K562 (cell line): Measurements from ENCODE around the gene LBH. TPM values are rescaled to one million over a fixed set of nuclear protein-coding genes. Genes with fewer than 3 reads are reported as not detected.

Experiments
- ATAC-seq: fragments of 200-7000 bp; cut with Tn5 transposase; 3 replicates; pipeline ENCODE4 v1.9.1; 2020; ENCODE audit warnings: moderate library complexity
- BruUV-seq: library from RNA; stranded (reverse); fragments of 400-500 nt; replicated peaks from 2 replicates; lab custom pipeline; 2021; lab: Mats Ljungman, UMichigan
- CTCF ChIA-PET: fragments of 300-600 bp; formaldehyde crosslinking; extraction: SDS; loops from one replicate; lab custom pipeline; 2021; ENCODE audit warnings: low intra/inter-chr PET ratio; lab: Yijun Ruan, JAX
- POLR2A ChIA-PET: fragments of 300-600, 350-650 bp; sonication (Branson Sonifier 250); formaldehyde crosslinking; extraction: SDS; loops from one replicate; lab custom pipeline; 2021; ENCODE audit warnings: antibody characterized with exemption, inconsistent platforms; lab: Yijun Ruan, JAX
- DNase-seq, 4 experiments: peaks; one replicate each; pipeline versions ENCODE4 v3.0.0 to v3.0.0-alpha.2; 2011 to 2018; ENCODE audit warnings: low spot score in 3 of 4, mixed read lengths in 3 of 4; ENCODE audit errors: extremely low read depth in 1 of 4
- FAIRE-seq: peaks from 2 replicates; lab custom pipeline; 2011; peaks lifted over from hg19 to GRCh38; lab: Jason Lieb, UNC
- H2AFZ ChIP-seq: 2 replicates; pipeline ENCODE4 v1.6.0; 2011; ENCODE audit warnings: low read depth, low read length, control low read depth, inconsistent platforms
- H3K27ac ChIP-seq: fragments of 200-600 bp; 3 replicates; pipeline ENCODE4 v1.8.0; 2011; ENCODE audit warnings: low read depth, mild to moderate bottlenecking, control low read depth, inconsistent platforms, low read length, moderate library complexity, mixed read lengths; ENCODE audit errors: extremely low read depth
- H3K27me3 ChIP-seq, 2 experiments: fragments of 300-600 bp in 1 of 2; 2 replicates in 1 of 2; 3 replicates in 1 of 2; pipeline versions ENCODE4 v1.6.0 to v1.8.0; 2011; ENCODE audit warnings: inconsistent platforms in 2 of 2, low read length in 2 of 2, mild to moderate bottlenecking in 1 of 2, mixed read lengths in 1 of 2, moderate library complexity in 1 of 2; ENCODE audit not compliant: control insufficient read depth in 2 of 2, insufficient read depth in 2 of 2
- H3K36me3 ChIP-seq: fragments of 300-600 bp; 3 replicates; pipeline ENCODE4 v1.8.0; 2011; ENCODE audit warnings: mild to moderate bottlenecking, low read length, inconsistent platforms; ENCODE audit not compliant: control insufficient read depth, insufficient read depth
- H3K4me1 ChIP-seq, 2 experiments: fragments of 200-600 bp in 1 of 2; replicated peaks in 1 of 2; 2 replicates in 1 of 2; 3 replicates in 1 of 2; pipeline versions ENCODE4 v1.5.1 to v1.8.0; 2011; ENCODE audit warnings: inconsistent platforms in 2 of 2, low read length in 2 of 2, mild to moderate bottlenecking in 1 of 2, mixed read lengths in 1 of 2, moderate library complexity in 1 of 2; ENCODE audit not compliant: control insufficient read depth in 2 of 2, insufficient read depth in 2 of 2
- H3K4me2 ChIP-seq: 2 replicates; pipeline ENCODE4 v1.6.1; 2011; ENCODE audit warnings: low read length, control low read depth, inconsistent platforms, mixed read lengths; ENCODE audit not compliant: insufficient read depth
- H3K4me3 ChIP-seq: fragments of 200-600 bp; sonication (generic), shearing (Covaris generic); 2 replicates; pipeline ENCODE4 v1.5.1; 2016; ENCODE audit warnings: control low read depth, inconsistent platforms
- H3K79me2 ChIP-seq: fragments of 200-600 bp; 3 replicates; pipeline ENCODE4 v1.8.0; 2011; ENCODE audit warnings: low read length, inconsistent platforms; ENCODE audit not compliant: control insufficient read depth, insufficient read depth
- H3K9ac ChIP-seq, 2 experiments: 2 replicates each; pipeline versions ENCODE4 v1.6.0 to v1.6.1; 2011; ENCODE audit warnings: low read depth in 2 of 2, low read length in 2 of 2, control low read depth in 1 of 2, inconsistent platforms in 1 of 2, mild to moderate bottlenecking in 1 of 2, mixed read lengths in 1 of 2; ENCODE audit not compliant: insufficient read depth in 1 of 2
- H3K9me1 ChIP-seq: one replicate; pipeline ENCODE4 v1.6.0; 2011; ENCODE audit warnings: inconsistent platforms, mild to moderate bottlenecking, low read length, moderate library complexity; ENCODE audit not compliant: control insufficient read depth, insufficient read depth
- H3K9me3 ChIP-seq: replicated peaks from 2 replicates; pipeline ENCODE4 v1.5.1; 2011; ENCODE audit warnings: low read depth, low read length, inconsistent platforms; ENCODE audit not compliant: control insufficient read depth, insufficient read depth
- H4K20me1 ChIP-seq: replicated peaks from 2 replicates; pipeline ENCODE4 v1.6.1; 2011; ENCODE audit warnings: low read length, inconsistent platforms, mixed read lengths; ENCODE audit not compliant: control insufficient read depth, insufficient read depth
- ETV1 ChIP-seq: fragments of 450-650 bp; conservative IDR thresholded peaks from 2 replicates; pipeline ENCODE4 v1.6.1; 2016; ENCODE audit warnings: missing genetic modification characterization, control low read depth, low read depth, missing compliant biosample characterization
- HMGN3 ChIP-seq: IDR thresholded peaks from 2 replicates; pipeline ENCODE4 v1.6.1; 2011; ENCODE audit warnings: borderline replicate concordance, low read depth, mild to moderate bottlenecking, mixed read lengths, low read length; ENCODE audit not compliant: insufficient read length; ENCODE audit errors: extremely low read depth
- NFIX ChIP-seq: fragments of 250-450 bp; sonication (Bioruptor Pico); IDR thresholded peaks from 2 replicates; pipeline ENCODE4 v1.4.0; 2020; ENCODE audit warnings: low read depth, mild to moderate bottlenecking, moderate library complexity
- SFPQ ChIP-seq: fragments of 200-400 bp; formaldehyde crosslinking; IDR thresholded peaks from 2 replicates; pipeline ENCODE4 v1.6.1; 2017; ENCODE audit warnings: mild to moderate bottlenecking, low read depth, low read length, moderate library complexity
- SPI1 ChIP-seq: IDR thresholded peaks from 2 replicates; pipeline ENCODE4 v1.6.1; 2011; ENCODE audit warnings: low read depth, low read length, control low read depth, borderline replicate concordance
- ZNF134 ChIP-seq: fragments of 250-450 bp; sonication (Bioruptor Pico); conservative IDR thresholded peaks from 2 replicates; pipeline ENCODE4 v1.4.0; 2020
- WGBS: fragments of 100-300 bp; shearing (Covaris generic); methylation state at CpG from one replicate; pipeline ENCODE4 v1.1.6; 2016; ENCODE audit warnings: low coverage, mixed read lengths; ENCODE audit not compliant: insufficient coverage; ENCODE audit errors: missing lambda C conversion rate; 5-methylcytosine and 5-hydroxymethylcytosine counted together
- in situ Hi-C: fragments of 300-500 bp; cut with MboI; formaldehyde crosslinking; loops from 4 replicates; pipeline ENCODE4 v1.15.0; 2018; ENCODE audit warnings: inconsistent platforms, mixed read lengths
- intact Hi-C: fragments of 100-400 bp; cut with micrococcal nuclease; formaldehyde crosslinking; loops from 2 replicates; pipeline ENCODE4 v1.14.2; 2022
- polyA plus RNA-seq, 8 experiments: library from polyadenylated mRNA; depleted of rRNA in 4 of 8; stranded (reverse) in 5 of 8; unstranded in 3 of 8; fragments of >200 nt; fragmentation: Nextera tagmentation in 2 of 8; fragmentation: Illumina TruSeq in 1 of 8; extraction: Ambion mirVana in 2 of 8; extraction: Trizol in 1 of 8; gene quantifications; 2 replicates each; pipeline versions ENCODE4 v1.2.1 to v1.2.3, GENCODE V29; 2011 to 2014; ENCODE audit warnings: inconsistent platforms in 1 of 8, missing spikeins in 1 of 8
- total RNA-seq, 7 experiments: library from RNA; depleted of rRNA in 6 of 7; stranded (reverse); fragments of >200 nt in 6 of 7; fragmentation: Illumina TruSeq in 2 of 7; extraction: Trizol in 2 of 7; gene quantifications; 2 replicates each; pipeline versions ENCODE4 v1.2.1 to v1.2.3, GENCODE V29; 2011 to 2021; ENCODE audit warnings: low replicate concordance in 1 of 7
- TF ChIP-seq, protein P1 (sequence below): fragments of 450-650 bp; formaldehyde crosslinking; IDR thresholded peaks from 2 replicates; pipeline ENCODE4 v1.4.0; 2022; ENCODE audit warnings: missing genetic modification characterization

LBH gene
- total and polyA plus RNA-seq, 9 of the 15 experiments (the other 6 are each of a cell fraction or from before 2014, with no cell fraction given) = 3.1 to 13.4 (median 7.4) TPM

DNA sequence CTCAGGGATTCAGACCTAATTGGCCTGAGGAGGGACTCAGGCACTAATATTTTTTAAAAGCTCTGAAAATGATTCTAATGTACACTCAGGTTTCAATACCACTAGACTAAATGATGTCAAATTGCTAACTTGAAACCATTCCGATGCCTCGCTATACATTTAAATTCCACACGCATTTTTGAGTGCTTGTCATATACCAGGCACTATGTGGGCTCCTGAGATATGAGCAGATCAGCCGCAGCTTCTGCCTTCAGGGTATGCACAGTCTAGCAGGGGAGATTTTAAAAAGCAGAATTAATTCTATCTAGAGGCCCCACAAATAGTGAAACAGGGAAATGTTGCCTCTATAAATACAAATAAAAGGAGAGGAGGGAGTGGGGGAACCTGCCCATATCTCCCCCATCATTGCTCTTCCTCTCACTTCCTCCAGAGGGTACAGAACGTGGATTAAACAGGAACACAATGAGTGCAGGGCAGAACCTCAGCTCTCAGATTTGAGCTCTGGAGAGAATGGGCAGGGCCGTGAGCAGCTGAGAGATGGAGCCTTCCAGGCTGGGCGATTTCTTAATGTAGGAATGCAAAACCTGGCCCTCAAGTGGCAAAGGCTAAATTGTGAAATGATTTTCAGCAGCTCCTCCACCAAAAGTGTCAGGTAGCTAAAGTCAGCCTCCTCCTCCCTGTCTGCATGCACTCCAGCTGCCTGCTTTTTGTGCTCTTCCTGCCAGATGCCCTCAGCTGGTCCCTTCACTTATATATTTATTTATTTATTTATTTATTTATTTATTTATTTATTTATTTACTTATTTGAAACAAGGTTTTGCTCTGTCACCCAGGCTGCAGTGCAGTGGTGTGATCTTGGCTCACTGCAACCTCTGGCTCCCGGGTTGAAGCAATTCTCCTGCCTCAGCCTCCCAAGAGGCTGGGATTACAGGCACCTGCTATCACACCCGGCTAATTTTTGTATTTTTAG, 24.6 kb upstream of the LBH start:
- no TSS peak for BruUV-seq
- intact Hi-C loops (loop anchor here (5.0 kb wide), 1 partner anchor 481 kb away; no protein-coding TSS in a partner anchor), in situ Hi-C loops (loop anchor here (5.0 kb wide), 2 partner anchors 39 to 501 kb away; no protein-coding TSS in a partner anchor)
- FAIRE-seq (no peak), ATAC-seq (peak; percentile 58; the same call in 2 of the 3 replicates), DNase-seq (no peak)
- CTCF ChIA-PET = interaction anchor here (0.7 to 4.0 kb wide), 3 partner anchors 42 to 501 kb away, joined by 6 to 35 read pairs (median 13); no protein-coding TSS in a partner anchor
- Histone ChIP-seq H3K4me3 (no peak overlapping the region), H3K9ac (no peak overlapping the region), H3K4me1 (peaks cover 0 to 2% of the 10 kb centered on the region in 2 experiments; a peak in 2 of 5 replicates), H3K9me3 (no peaks in the 10 kb centered on the region), H4K20me1 (no peaks in the 10 kb centered on the region), H3K27ac (no peak overlapping the region), H3K27me3 (no peaks in the 10 kb centered on the region), H3K36me3 (no peaks in the 10 kb centered on the region), H3K79me2 (no peaks in the 10 kb centered on the region), H3K4me2 (no peak overlapping the region), H2AFZ (no peak overlapping the region), H3K9me1 (no peaks in the 10 kb centered on the region)
- WGBS = 27% methylated on average over 9 of the region's 9 CpGs
- TF ChIP-seq ETV1 (tag) = no peak
- no peak for TF ChIP-seq HMGN3
- TF ChIP-seq, protein P1, sequence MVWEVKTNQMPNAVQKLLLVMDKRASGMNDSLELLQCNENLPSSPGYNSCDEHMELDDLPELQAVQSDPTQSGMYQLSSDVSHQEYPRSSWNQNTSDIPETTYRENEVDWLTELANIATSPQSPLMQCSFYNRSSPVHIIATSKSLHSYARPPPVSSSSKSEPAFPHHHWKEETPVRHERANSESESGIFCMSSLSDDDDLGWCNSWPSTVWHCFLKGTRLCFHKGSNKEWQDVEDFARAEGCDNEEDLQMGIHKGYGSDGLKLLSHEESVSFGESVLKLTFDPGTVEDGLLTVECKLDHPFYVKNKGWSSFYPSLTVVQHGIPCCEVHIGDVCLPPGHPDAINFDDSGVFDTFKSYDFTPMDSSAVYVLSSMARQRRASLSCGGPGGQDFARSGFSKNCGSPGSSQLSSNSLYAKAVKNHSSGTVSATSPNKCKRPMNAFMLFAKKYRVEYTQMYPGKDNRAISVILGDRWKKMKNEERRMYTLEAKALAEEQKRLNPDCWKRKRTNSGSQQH (CRISPR knock-in tag) = no peak
- no peak for TF ChIP-seq NFIX (CRISPR knock-in tag)
- no peak for TF ChIP-seq ZNF134
- no peak for TF ChIP-seq SFPQ
- TF ChIP-seq SPI1 = peak; percentile 36; the same call in 1 of the 2 replicates
- POLR2A ChIA-PET = interaction anchor here (1.0 to 1.8 kb wide), 4 partner anchors 12 to 1690 kb away, joined by 3 to 7 read pairs (median 4); no protein-coding TSS in a partner anchor
